ENCODE measurements around the gene PRLR. TPM values are rescaled to one million over a fixed set of nuclear protein-coding genes. Genes with fewer than 3 reads are reported as not detected.
A peak's percentile ranks its signal among the peaks of the same experiment; 100 is the strongest.

The PRLR gene
- polyA plus RNA-seq, 1 donor, result 53.4 TPM

- no peak for DNase-seq
These were observed 195.0 kb downstream of the PRLR start for GRCh38 chr5:35035271-35035670.

- DNase-seq, result no peak
These were observed 197.9 kb downstream of the PRLR start for GRCh38 chr5:35032356-35032755.

DNA sequence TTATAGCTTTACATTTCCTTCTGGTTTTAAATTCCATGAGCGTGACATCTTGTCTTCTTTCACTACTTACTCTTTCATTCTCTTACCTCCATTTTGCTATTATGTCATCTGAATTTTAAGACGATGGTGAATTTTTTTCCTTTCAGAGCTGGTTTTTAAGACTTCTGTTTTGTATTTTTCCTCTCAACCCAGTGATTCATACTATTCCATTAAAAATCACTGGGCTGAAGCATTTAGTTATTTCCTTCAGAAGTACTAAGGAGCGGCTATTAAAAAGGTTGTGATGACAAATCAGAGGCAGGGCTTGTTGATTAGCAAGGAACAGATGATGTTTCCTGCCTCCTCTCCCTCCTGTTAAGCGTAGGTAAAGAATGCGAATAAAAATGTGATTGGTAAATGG, 199.0 kb downstream of the PRLR start:
- no peak for DNase-seq

DNA sequence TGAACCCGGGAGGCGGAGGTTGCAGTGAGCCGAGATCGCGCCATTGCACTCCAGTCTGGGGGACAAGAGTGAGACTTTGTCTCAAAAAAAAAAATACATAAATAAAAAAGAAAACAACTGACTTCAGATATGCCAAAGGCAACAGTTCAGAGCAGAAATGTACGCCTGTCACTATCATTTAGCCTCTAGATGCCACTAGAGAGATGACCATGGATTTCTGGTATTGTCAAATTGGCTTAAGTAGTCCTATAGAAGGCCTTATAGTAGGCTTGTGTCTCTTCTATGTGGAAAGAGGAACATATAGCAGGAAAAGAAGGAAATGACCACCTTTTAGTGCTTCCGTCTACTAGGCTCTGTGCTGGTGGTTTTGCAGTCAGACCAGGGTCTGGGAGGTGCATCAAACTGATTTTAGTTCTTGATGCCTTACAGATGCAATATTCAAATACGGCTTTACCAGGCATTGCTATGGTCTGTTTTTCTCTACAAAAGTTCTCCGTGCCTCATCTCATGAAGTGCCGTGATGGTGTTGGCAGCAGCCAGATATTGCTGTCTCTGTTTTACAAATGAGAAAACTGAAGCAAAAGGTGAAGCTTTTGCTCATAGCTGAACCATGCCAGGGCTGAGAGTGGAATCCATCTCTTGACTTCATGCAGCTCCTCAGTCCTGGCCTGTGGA, 199.7 kb downstream of the PRLR start:
- DNase-seq, result no peak

DNA sequence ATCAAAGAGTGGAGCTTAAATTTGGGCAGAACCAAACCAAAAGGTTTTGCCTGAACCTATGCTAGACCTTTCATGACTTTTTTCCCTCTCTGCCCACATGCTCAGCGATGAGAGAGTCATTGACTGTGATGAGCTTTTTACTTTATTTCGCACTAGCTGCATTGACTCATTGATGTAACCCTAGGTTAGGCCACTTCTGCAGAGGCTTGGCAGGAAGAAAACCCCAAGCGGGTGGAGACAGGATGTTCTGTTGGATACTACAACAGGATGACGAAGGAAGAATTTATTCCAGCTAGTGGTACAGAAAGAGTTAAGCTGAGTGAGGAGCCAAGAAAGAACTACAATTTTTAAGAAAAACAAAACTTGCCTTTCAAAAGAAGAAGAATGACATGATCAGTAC, 201.0 kb downstream of the PRLR start:
- no peak for DNase-seq

DNA sequence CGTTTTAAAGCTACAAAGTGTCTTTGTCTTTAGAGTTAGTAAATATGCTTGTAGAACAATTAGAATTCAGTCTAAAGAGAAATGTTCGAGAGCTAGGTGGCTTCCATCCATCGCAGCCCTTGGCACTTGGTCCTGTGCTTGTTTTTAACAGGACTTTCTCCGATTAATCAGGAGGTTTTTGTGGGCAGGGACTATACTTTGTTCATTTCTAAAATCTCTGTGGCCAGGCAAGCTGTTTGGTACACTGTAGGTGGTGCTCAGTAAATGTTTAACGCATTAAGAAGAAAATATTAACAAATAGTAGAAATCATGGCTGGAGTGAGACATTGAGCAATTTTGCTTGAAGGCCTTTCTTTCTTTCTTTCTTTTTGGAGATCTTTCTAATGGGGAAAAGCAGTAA, 203.3 kb downstream of the PRLR start:
- DNase-seq, result no peak

DNA sequence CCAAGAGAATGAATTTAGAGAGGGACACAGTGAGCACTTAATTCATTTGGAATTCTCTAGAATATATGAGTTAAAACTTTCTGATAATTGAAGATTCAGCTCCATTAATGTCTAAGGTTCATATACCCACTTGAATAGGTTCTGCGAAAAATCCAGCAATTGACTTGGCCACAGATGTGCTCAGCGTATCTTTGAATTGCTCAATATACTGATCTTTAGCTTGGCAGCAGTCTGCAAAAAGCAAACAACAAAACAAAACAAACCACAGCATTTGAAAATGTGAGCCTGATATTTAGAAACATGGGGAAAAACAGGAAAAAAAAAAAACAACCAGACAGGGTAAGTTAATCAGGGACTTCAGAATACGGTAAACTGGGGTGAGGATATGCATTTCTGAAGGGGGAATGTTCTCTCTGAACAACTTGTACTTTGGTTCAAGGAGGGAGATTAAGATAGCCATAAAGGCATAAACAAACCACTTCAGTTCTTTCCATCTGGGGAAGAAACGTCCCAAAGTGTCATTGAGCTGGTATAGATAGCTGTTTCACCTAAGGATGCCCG, 203.9 kb downstream of the PRLR start:
- DNase-seq, result no peak

DNA sequence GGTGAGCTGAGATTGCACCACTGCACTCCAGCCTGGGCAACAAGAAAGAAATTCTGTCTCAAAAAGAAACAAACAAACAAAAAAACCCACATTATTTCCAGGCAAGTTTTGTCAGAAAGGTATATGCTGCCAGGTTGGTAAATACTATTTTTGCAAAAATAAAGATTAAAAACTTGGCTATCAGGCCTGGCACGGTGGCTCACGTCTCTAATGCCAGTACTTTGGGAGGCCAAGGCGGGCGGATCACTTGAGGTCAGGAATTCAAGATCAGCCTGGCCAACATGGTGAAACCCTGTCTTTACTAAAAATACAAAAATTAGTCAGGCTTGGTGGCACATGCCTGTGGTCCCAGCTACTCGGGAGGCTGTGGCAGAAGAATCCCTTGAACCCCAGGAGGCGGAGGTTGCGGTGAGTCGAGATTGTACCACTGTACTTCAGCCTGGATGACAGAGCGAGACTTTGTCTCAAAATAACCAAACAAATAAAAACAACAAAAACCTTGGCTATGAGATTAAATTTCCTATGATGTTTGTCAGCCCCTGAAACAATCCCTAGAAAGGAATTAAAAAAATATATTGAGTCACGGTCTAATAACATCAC, 205.3 kb downstream of the PRLR start:
- DNase-seq, result no peak

- no peak for DNase-seq
These were observed 206.7 kb downstream of the PRLR start for GRCh38 chr5:35023391-35024178.

GRCh38 chr5:35016174-35017051, 213.9 kb downstream of the PRLR start:
- no peak for DNase-seq

GRCh38 chr5:35015063-35015462, 215.2 kb downstream of the PRLR start:
- no peak for DNase-seq

GRCh38 chr5:35012796-35013195, 217.5 kb downstream of the PRLR start:
- DNase-seq, result no peak

GRCh38 chr5:35012365-35012764, 217.9 kb downstream of the PRLR start:
- DNase-seq, result no peak

- no peak for DNase-seq
These were observed 219.6 kb downstream of the PRLR start for GRCh38 chr5:35010676-35011075.

- no peak for DNase-seq
These were observed 220.6 kb downstream of the PRLR start for GRCh38 chr5:35009657-35010056.

DNA sequence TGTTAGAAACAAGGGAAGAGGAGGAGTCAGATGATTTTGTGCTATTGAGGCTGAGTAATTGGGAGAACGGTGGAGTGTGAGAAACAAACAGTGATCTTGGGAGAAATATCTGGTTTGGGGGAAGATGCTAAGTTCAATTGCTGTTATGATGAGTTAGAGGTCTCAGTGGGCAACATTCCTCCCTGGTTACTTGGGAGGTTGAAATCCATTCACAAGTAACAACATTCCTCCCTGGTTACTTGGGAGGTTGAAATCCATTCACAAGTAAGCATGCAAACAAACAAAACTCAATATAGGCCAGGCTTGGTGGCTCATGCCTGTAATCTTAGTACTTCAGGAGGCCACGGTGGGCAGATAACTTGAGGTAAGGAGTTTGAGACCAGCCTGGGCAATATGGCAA, 221.3 kb downstream of the PRLR start:
- no peak for DNase-seq

- no peak for DNase-seq
These were observed 225.5 kb downstream of the PRLR start for GRCh38 chr5:35004771-35005170.

DNA sequence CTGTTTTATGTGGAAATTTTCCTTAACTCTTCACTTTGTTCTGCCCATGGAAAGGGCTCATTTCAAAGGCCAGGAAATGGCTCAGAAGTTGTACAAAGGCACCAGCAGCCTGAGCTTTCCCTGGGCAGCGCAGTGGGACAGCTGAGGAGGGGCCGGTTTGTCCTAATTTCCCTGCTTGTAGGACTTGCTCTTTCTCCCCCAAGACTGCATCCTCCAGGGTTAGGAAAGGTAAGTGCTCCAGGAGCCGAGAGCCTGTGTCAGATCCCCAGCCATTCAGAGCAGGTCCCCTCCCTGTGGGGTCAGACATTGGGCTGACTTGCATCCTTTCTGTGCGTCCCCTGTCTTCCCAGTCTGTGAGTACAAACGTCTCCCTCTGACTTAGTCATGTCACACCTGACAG, 226.1 kb downstream of the PRLR start:
- DNase-seq, result no peak

DNA sequence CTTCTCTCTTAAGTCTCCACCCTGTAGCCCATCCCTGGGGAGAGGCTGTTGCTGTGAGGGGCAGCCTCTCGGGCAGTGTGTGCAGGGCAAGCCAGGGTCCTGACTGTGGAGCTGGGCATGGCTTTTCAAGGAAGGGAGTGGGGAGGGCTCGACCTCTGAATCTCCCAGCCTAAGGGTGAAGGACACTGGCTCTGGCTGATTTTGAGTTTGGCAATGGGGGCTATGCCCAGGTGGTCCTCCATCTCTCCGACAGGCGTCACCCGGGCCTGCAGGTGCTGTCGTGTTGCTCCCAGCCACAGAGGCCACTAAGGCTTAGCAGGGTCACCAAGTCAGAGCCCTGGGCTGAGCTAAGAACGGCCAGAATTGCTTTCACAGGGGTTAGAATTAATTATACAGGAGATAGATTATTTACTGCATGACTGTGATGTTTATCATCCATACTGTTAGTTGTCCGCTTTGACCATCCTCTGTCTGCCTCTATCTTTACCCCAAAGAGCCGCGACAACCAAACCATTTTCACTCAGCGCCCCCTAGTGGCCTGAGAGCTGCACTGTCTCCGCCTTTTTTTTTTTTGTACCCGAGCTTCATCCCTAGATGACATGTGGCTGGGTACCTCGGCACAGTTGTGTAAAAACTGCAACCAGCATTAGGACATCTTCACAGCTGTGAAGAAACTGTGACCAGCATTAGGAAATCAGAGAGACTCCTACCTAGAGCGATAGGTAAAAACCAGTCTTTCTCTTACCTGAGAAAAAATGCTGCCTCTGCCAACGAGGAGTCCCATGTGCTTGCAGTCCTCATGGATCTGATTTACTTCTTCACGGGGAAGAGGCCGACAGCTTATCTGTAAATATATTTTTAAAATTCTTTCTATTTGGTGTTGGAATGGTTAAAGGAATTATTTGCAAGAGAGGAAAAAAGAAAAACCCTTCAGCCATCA, 227.0 kb downstream of the PRLR start:
- DNase-seq, result peak; percentile 78

DNA sequence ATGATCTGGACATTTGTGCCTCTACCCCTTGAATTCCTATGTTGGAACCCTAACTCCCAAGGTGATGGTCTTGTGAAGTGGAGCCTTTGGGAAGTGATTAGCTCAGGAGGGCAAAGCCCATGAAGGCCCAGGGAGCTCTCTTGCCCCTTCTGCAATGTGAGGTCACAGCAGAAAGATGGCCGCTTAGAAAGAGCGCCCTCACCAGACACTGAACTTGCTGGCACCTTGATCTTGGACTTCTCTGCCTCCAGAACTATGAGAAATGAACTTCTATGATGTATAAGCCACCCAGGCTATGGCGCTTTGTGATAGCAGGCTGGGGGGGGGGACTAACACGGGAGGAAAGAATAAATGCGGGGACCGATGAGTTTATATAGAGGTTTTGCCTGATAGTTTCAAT, 227.8 kb downstream of the PRLR start:
- no peak for DNase-seq

DNA sequence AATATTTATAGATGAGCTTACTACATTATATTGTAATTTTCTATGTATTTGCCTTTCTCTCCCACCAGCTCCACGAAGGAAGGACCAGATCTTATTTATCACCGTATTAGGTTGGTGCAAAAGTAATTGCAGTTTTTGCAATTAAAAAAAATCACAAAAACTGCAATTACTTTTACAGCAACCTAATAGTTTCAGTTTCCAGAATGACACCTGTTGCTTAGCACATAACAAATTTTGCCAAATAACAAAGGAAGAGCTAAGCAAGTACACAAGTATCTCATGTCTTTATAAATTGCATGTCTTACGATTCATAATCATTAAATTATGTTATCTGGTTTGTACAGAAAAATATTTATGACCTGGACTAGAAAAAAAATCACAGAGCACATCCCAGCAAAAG, 228.4 kb downstream of the PRLR start:
- DNase-seq, result no peak

All from left kidney (tissue), 2 donors.